Endodermal cell (in vitro differentiated cells): ENCODE data around the gene SH3YL1. TPM values are rescaled to one million over a fixed set of nuclear protein-coding genes. Genes with fewer than 3 reads are reported as not detected.
A peak's percentile ranks its signal among the peaks of the same experiment; 100 is the strongest.

ENCODE experiments used
- DNase-seq: peaks from one replicate; pipeline ENCODE4 v3.0.0-alpha.2; 2017
- H3K27ac ChIP-seq: 2 replicates; pipeline ENCODE4 v1.5.1; 2013; ENCODE audit warnings: mild to moderate bottlenecking, low read depth, low read length, moderate library complexity
- H3K27me3 ChIP-seq: 2 replicates; pipeline ENCODE4 v1.6.1; 2013; ENCODE audit warnings: mild to moderate bottlenecking, low read length, moderate library complexity; ENCODE audit not compliant: insufficient read depth, control insufficient read depth, poor library complexity, severe bottlenecking
- H3K36me3 ChIP-seq: 2 replicates; pipeline ENCODE4 v1.7.0; 2013; ENCODE audit warnings: mild to moderate bottlenecking, low read length, moderate library complexity; ENCODE audit not compliant: control insufficient read depth, insufficient read depth
- H3K4me1 ChIP-seq: one replicate; pipeline ENCODE4 v1.7.0; 2013; ENCODE audit warnings: low read length; ENCODE audit not compliant: control insufficient read depth, insufficient read depth
- H3K4me3 ChIP-seq: 2 replicates; pipeline ENCODE4 v1.5.1; 2013; ENCODE audit warnings: mild to moderate bottlenecking, low read length, moderate library complexity
- H3K9ac ChIP-seq: 2 replicates; pipeline ENCODE4 v1.6.1; 2013; ENCODE audit warnings: mild to moderate bottlenecking, low read length, moderate library complexity; ENCODE audit not compliant: poor library complexity, severe bottlenecking; ENCODE audit errors: extremely low read depth
- H3K9me3 ChIP-seq: 2 replicates; pipeline ENCODE4 v1.6.1; 2013; ENCODE audit warnings: mild to moderate bottlenecking, low read length, moderate library complexity; ENCODE audit not compliant: control insufficient read depth
- H3K27ac Mint-ChIP-seq: 2 replicates; pipeline ENCODE4 v1.8.0; 2020; ENCODE audit warnings: mixed read lengths
- H3K27me3 Mint-ChIP-seq: 2 replicates; pipeline ENCODE4 v1.8.0; 2021; ENCODE audit warnings: mild to moderate bottlenecking, mixed read lengths; ENCODE audit not compliant: insufficient read depth
- H3K36me3 Mint-ChIP-seq: 2 replicates; pipeline ENCODE4 v1.8.0; 2020; ENCODE audit warnings: low read depth, mixed read lengths
- H3K4me1 Mint-ChIP-seq: 2 replicates; pipeline ENCODE4 v1.8.0; 2020; ENCODE audit warnings: mixed read lengths
- H3K4me3 Mint-ChIP-seq: 2 replicates; pipeline ENCODE4 v1.8.0; 2020; ENCODE audit warnings: mild to moderate bottlenecking, moderate library complexity, mixed read lengths
- H3K9me3 Mint-ChIP-seq: 2 replicates; pipeline ENCODE4 v1.8.0; 2020; ENCODE audit warnings: mild to moderate bottlenecking, mixed read lengths
- WGBS, 2 experiments: methylation state at CpG; one replicate each; pipeline versions ENCODE4 v1.1.5 to v1.1.7; 2013; ENCODE audit warnings: missing lambda C conversion rate in 2 of 2, mixed read lengths in 1 of 2; ENCODE audit not compliant: insufficient coverage in 1 of 2, insufficient read length in 1 of 2; 5-methylcytosine and 5-hydroxymethylcytosine counted together
- total RNA-seq, 2 donors: library from RNA; stranded (reverse); fragmentation: NEBNext Ultra II Directional in 1 of 2; extraction: Animal tissue kit (Norgen Biotek cat#: 25700) in 1 of 2; gene quantifications; 2 replicates in 1 of 2; 3 replicates in 1 of 2; pipeline ENCODE4 v1.2.1, GENCODE V29; 2021
- TF ChIP-seq, protein P1 (sequence below): fragments of 200-600 bp; sonication (generic); conservative IDR thresholded peaks from 2 replicates; pipeline ENCODE4 v1.5.0; 2021; ENCODE audit warnings: antibody characterized with exemption, mild to moderate bottlenecking

SH3YL1 gene
- total RNA-seq, 2 donors from 2014 or later: 33.6 to 39.0 TPM

DNA sequence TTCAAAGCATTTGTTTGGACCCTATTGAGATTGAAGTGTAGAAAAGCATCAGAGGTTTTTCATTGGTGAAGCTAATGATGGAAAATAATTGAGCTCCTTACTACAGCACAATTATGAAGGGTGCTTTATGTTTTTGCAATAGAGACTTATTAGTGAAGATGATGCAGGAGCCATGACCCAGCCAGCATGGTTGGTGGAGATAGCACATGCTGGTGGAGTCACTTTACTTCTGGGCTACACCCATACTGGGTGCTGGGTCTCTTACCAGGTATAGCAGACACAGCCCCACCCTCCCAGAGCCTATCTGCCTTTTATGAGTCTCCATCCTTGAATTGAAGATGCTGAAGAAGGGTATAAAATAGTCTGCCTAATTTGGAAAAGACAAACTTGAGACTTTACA lies 4.5 kb upstream of the SH3YL1 start:
- Histone ChIP-seq H3K4me1 (no peaks in the 10 kb centered on the region), H3K9me3 (no peaks in the 10 kb centered on the region), H3K4me3 (no peak overlapping the region), H3K27me3 (no peaks in the 10 kb centered on the region), H3K9ac (no peak overlapping the region), H3K27ac (no peak overlapping the region), H3K36me3 (peaks cover 16% of the 10 kb centered on the region)
- peaks cover 3% of the 10 kb centered on the region for H3K27me3 Mint-ChIP-seq
- no peak overlapping the region for H3K4me3 Mint-ChIP-seq
- H3K27ac Mint-ChIP-seq: no peak overlapping the region
- H3K36me3 Mint-ChIP-seq: peaks cover 13% of the 10 kb centered on the region
- TF ChIP-seq, protein P1, sequence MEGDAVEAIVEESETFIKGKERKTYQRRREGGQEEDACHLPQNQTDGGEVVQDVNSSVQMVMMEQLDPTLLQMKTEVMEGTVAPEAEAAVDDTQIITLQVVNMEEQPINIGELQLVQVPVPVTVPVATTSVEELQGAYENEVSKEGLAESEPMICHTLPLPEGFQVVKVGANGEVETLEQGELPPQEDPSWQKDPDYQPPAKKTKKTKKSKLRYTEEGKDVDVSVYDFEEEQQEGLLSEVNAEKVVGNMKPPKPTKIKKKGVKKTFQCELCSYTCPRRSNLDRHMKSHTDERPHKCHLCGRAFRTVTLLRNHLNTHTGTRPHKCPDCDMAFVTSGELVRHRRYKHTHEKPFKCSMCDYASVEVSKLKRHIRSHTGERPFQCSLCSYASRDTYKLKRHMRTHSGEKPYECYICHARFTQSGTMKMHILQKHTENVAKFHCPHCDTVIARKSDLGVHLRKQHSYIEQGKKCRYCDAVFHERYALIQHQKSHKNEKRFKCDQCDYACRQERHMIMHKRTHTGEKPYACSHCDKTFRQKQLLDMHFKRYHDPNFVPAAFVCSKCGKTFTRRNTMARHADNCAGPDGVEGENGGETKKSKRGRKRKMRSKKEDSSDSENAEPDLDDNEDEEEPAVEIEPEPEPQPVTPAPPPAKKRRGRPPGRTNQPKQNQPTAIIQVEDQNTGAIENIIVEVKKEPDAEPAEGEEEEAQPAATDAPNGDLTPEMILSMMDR: no peak
- H3K9me3 Mint-ChIP-seq: no peaks in the 10 kb centered on the region
- no peak for DNase-seq
- peaks cover 11% of the 10 kb centered on the region for H3K4me1 Mint-ChIP-seq

DNA sequence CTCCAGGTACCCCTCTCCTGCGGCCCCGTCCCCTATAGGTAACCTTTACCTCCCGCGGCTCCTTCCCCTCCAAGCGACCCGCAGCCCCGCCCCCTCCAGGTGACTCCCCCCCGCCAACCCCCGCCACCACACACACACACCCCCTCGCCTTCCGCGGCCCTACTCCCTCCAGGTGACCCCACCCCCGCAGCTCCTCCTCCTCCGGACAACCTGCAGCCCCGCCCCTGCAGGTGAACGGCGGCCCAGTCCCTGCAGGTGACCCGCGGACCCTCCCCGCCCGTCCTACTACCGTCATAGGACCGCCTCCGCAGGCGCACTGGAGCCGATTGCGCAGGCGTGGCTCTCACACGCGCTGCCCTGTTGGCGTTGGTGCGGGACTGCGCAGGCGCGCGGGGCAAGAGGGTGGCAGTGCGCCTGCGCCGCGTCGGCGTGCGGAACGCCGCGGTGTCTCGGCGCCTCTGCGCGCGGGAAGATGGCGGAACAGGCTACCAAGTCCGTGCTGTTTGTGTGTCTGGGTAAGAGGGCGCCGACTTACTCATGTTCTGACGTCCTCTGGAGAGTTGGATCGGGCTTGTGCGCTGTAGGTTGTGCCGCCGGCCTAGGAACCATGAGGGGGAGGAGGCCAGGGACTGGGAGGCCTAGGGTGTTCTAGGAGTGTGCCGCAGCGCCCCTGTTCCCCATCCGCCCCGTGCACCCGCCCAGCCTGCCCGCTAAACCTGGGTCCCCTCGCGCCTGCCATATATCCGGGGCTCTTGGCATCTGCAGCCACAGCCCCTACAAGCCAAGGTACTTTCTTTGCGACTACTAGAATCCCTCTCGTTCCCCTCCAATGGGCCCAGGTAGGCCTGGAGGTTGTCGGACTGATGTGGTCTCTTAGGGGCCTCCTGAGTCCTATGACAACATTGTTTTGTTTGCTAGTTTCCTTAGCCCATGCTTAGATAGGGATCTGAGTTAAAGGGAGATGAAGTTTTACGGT lies 949 bp upstream of the SH3YL1 start, which contains the start of gene ACP1:
Gene ACP1 (plus strand): TSS at position 455 of the 976 bp plus-strand sequence. CDS start 18 bp downstream, at position 473.
- peak within 1 kb of the TSS; percentile 97 for H3K27ac Mint-ChIP-seq
- no peaks in the 10 kb centered on the region for H3K4me1 ChIP-seq
- TF ChIP-seq, protein P1: no peak
- peak; percentile 99 for DNase-seq
- H3K9me3 ChIP-seq: no peaks in the 10 kb centered on the region
- peaks cover 14% of the 10 kb centered on the region for H3K36me3 Mint-ChIP-seq
- H3K36me3 ChIP-seq: no peaks in the 10 kb centered on the region
- H3K9me3 Mint-ChIP-seq: no peaks in the 10 kb centered on the region
- peak within 1 kb of the TSS; percentile 91 for H3K4me3 ChIP-seq
- H3K27me3 Mint-ChIP-seq: peaks cover 11% of the 10 kb centered on the region
- H3K27me3 ChIP-seq: no peaks in the 10 kb centered on the region
- WGBS, 2 experiments: 0% methylated on average over 10 to 66 of the region's 73 CpGs
- peak within 1 kb of the TSS; percentile 93 for H3K4me3 Mint-ChIP-seq
- peaks cover 21% of the 10 kb centered on the region for H3K4me1 Mint-ChIP-seq
- peak within 1 kb of the TSS; percentile 92 for H3K9ac ChIP-seq
- peak within 1 kb of the TSS; percentile 58 for H3K27ac ChIP-seq

DNA sequence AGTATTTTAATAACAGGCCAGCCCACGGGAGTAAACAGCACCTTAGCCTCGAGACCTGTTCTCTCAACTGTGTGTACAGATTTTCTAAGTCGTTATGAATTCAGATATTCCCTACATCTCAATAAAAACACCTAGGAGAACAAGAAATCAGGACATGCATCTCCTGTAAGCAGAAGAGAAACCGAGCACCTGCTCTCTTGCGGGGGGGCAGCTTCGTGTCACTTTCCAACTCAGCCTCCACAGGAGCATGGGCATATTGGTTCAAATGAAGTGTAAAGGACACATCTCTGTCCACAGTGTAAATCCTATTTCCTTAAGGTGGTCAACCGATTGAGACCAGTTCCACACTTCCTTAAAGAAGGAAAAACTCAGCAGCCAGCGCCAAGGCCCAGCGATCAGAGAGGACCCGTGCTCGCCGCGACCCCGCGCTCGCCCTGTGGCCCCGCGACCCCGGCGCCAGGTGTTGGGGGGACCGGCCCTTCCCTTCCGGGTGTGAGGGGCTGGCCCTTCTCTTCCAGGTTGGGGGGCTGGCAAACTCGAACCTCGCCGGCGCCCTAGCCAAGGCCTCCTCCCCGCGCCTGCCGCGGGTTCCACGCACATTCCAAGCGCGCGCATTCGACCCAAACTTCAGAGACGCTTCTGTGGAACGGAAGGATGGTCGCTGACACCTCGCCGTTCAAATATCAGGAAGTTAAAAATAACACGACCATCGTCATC lies 652 bp downstream of the SH3YL1 start:
- H3K9ac ChIP-seq: no peak overlapping the region
- no peaks in the 10 kb centered on the region for H3K36me3 ChIP-seq
- H3K4me1 ChIP-seq: no peaks in the 10 kb centered on the region
- peaks cover 21% of the 10 kb centered on the region for H3K4me1 Mint-ChIP-seq
- H3K27me3 ChIP-seq: no peaks in the 10 kb centered on the region
- H3K4me3 Mint-ChIP-seq: peak overlapping the region; percentile 93
- H3K27ac Mint-ChIP-seq: no peak overlapping the region
- peaks cover 25% of the 10 kb centered on the region for H3K36me3 Mint-ChIP-seq
- WGBS, 2 experiments: 73 to 81% methylated on average over 28 to 42 of the region's 42 CpGs
- peaks cover 11% of the 10 kb centered on the region for H3K27me3 Mint-ChIP-seq
- H3K27ac ChIP-seq: no peak overlapping the region
- TF ChIP-seq, protein P1: no peak
- peak overlapping the region; percentile 71 for H3K4me3 ChIP-seq
- peaks cover 11% of the 10 kb centered on the region for H3K9me3 Mint-ChIP-seq
- peaks cover 10% of the 10 kb centered on the region for H3K9me3 ChIP-seq
- no peak for DNase-seq
